GM12801 (cell line): ENCODE measurements around the gene G3BP1.

Experiments used
- CTCF ChIP-seq: IDR thresholded peaks from one replicate; pipeline ENCODE4 v1.5.1; 2011; ENCODE audit warnings: control low read depth; ENCODE audit not compliant: insufficient read length; ENCODE audit errors: extremely low read depth

G3BP1 gene

GRCh38 chr5:151784141-151784540 lies 12.4 kb downstream of the G3BP1 start:
- TF ChIP-seq CTCF: no peak

GRCh38 chr5:151786468-151786867 lies 14.7 kb downstream of the G3BP1 start:
- TF ChIP-seq CTCF: no peak

- TF ChIP-seq CTCF: no peak
These were observed 16.1 kb downstream of the G3BP1 start for GRCh38 chr5:151787817-151788216.

- TF ChIP-seq CTCF: no peak
These were observed 21.6 kb downstream of the G3BP1 start for GRCh38 chr5:151793358-151793757.

- no peak for TF ChIP-seq CTCF
These were observed 23.7 kb downstream of the G3BP1 start for GRCh38 chr5:151795426-151795825.

GRCh38 chr5:151798674-151799073 lies 26.9 kb downstream of the G3BP1 start:
- TF ChIP-seq CTCF: no peak

GRCh38 chr5:151799407-151799806 lies 27.7 kb downstream of the G3BP1 start:
- no peak for TF ChIP-seq CTCF

- no peak for TF ChIP-seq CTCF
These were observed 28.8 kb downstream of the G3BP1 start for GRCh38 chr5:151800532-151800931.
